RPMI8226 (cell line): ENCODE results near the gene PPP1CC.
"Not testable (repeated sequence)": the region's sequence is repeated elsewhere in the genome, so short reads cannot be mapped to it uniquely, and the experiment has no call there.

Experiments
- DNase-seq: peaks from one replicate; pipeline ENCODE4 v3.0.0-alpha.2; 2015

PPP1CC gene

GRCh38 chr12:110750784-110751461, 8.2 kb upstream of the PPP1CC start:
- DNase-seq = no peak

GRCh38 chr12:110746550-110746949, 3.9 kb upstream of the PPP1CC start:
- no peak for DNase-seq

- DNase-seq = peak; percentile 20
These were observed 3.0 kb upstream of the PPP1CC start for GRCh38 chr12:110745542-110746284.

- DNase-seq = no peak
These were observed 2.0 kb upstream of the PPP1CC start for GRCh38 chr12:110744601-110745264.

GRCh38 chr12:110744151-110744571, 1.5 kb upstream of the PPP1CC start:
- DNase-seq = no peak

GRCh38 chr12:110743571-110744093, 941 bp upstream of the PPP1CC start:
- DNase-seq = no peak

- DNase-seq = peak; percentile 23
These were observed 484 bp downstream of the PPP1CC start for GRCh38 chr12:110742096-110742717.

GRCh38 chr12:110741341-110742095, 1.2 kb downstream of the PPP1CC start:
- DNase-seq = peak; percentile 47

- DNase-seq = no peak
These were observed 2.8 kb downstream of the PPP1CC start for GRCh38 chr12:110739894-110740293.

GRCh38 chr12:110739488-110739887, 3.2 kb downstream of the PPP1CC start:
- no peak for DNase-seq

- DNase-seq = no peak
These were observed 5.2 kb downstream of the PPP1CC start for GRCh38 chr12:110737532-110737931.

GRCh38 chr12:110737016-110737415, 5.7 kb downstream of the PPP1CC start:
- DNase-seq = not testable (repeated sequence)

- DNase-seq = no peak
These were observed 8.8 kb downstream of the PPP1CC start for GRCh38 chr12:110733900-110734299.

- DNase-seq = no peak
These were observed 9.5 kb downstream of the PPP1CC start for GRCh38 chr12:110733089-110733715.

GRCh38 chr12:110732572-110732971, 10.1 kb downstream of the PPP1CC start:
- no peak for DNase-seq

- DNase-seq = no peak
These were observed 11.2 kb downstream of the PPP1CC start for GRCh38 chr12:110731479-110731878.

- DNase-seq = no peak
These were observed 14.1 kb downstream of the PPP1CC start for GRCh38 chr12:110728628-110729027.

- DNase-seq = no peak
These were observed 15.9 kb downstream of the PPP1CC start for GRCh38 chr12:110726708-110727369.

- no peak for DNase-seq
These were observed 16.7 kb downstream of the PPP1CC start for GRCh38 chr12:110726028-110726427.

- DNase-seq = no peak
These were observed 17.4 kb downstream of the PPP1CC start for GRCh38 chr12:110725267-110725666.

GRCh38 chr12:110722892-110723291, 19.8 kb downstream of the PPP1CC start:
- DNase-seq = not testable (repeated sequence)
